ENCODE data around the gene STAU1. TPM values are rescaled to one million over a fixed set of nuclear protein-coding genes. Genes with fewer than 3 reads are reported as not detected.
A peak's percentile ranks its signal among the peaks of the same experiment; 100 is the strongest.
"Not testable (repeated sequence)": the region's sequence is repeated elsewhere in the genome, so short reads cannot be mapped to it uniquely, and the experiment has no call there.

Gene STAU1
- total RNA-seq, 2 experiments from 2014 or later = 61.4 to 65.8 TPM

DNA sequence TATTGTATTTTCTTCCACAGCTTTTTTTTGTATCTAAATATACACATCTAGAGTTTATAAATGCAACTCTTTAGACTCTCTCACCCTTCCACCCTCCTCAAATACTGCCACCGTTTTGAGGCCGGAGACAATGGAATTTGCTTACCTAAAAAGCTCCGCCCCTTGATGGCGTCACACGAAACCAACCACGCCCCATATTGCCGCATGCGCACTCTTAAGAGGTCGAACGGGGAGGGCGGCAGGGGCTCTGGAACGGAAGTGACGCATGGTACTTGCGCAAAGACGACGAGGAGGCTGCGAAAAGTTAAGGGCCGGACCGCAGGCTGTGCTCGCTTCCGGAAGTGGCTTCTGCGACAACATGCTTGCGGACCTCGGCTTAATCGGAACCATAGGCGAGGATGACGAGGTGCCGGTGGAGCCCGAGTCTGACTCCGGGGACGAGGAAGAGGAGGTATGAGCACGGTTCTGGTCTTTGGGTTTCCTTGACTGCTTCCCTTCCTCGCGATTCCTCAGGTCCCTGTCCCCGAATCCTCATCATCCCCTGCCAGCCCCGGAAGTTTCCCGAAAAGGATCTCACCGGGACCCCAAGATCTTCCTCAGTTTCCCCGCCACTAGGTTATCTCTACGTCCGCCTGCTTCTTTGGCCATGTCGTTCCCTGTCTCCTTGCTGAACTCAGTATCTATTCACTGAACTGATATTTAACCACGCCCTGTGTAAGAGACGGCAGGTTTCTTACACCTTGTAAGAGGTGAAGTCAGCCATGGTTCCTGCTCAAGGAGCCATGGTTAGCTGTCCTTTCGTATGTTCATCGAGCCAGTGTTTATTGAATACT is 31.2 kb upstream of the STAU1 start, which contains the start of gene DDX27:
TSS of gene DDX27 (plus strand) at position 326 of the 833 bp plus-strand sequence. CDS start at position 359, 33 bp downstream.
- peak within 1 kb of the TSS; percentile 85 to 91 for H3K27ac ChIP-seq (ENCODE audit: low read depth in 1 of 2, low read length in 2 of 2)
- peaks cover 24% of the 10 kb centered on the region for H3K4me1 Mint-ChIP-seq (ENCODE audit: low read depth)
- TF ChIP-seq, protein P1, sequence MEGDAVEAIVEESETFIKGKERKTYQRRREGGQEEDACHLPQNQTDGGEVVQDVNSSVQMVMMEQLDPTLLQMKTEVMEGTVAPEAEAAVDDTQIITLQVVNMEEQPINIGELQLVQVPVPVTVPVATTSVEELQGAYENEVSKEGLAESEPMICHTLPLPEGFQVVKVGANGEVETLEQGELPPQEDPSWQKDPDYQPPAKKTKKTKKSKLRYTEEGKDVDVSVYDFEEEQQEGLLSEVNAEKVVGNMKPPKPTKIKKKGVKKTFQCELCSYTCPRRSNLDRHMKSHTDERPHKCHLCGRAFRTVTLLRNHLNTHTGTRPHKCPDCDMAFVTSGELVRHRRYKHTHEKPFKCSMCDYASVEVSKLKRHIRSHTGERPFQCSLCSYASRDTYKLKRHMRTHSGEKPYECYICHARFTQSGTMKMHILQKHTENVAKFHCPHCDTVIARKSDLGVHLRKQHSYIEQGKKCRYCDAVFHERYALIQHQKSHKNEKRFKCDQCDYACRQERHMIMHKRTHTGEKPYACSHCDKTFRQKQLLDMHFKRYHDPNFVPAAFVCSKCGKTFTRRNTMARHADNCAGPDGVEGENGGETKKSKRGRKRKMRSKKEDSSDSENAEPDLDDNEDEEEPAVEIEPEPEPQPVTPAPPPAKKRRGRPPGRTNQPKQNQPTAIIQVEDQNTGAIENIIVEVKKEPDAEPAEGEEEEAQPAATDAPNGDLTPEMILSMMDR (IDR thresholded peaks at IDR 0.05) = no peak
- peaks cover 29% of the 10 kb centered on the region for H3K36me3 ChIP-seq (ENCODE audit: insufficient read depth, low read length)
- no peaks in the 10 kb centered on the region for H3K27me3 ChIP-seq (ENCODE audit: control insufficient read depth in 1 of 2, insufficient read depth in 2 of 2, low read length in 2 of 2)
- H3K9me3 ChIP-seq (ENCODE audit: control insufficient read depth in 1 of 2, insufficient read depth in 1 of 2, low read length in 2 of 2) = no peaks in the 10 kb centered on the region
- ChIA-PET CTCF (interaction anchor here (0.6 to 4.4 kb wide), 3 partner anchors 41 to 1690 kb away, joined by 3 to 52 read pairs (median 3); no protein-coding TSS in a partner anchor), POLR2A (interaction anchor here (0.5 to 1.7 kb wide), 15 partner anchors 9 to 182 kb away, joined by 3 to 33 read pairs (median 4); partner anchors contain the start of genes STAU1 and ZNFX1)
- peaks cover 41% of the 10 kb centered on the region for H3K36me3 Mint-ChIP-seq (ENCODE audit: low read depth)
- H3K4me3 Mint-ChIP-seq = peak within 1 kb of the TSS; percentile 86
- no peaks in the 10 kb centered on the region for H3K9me3 Mint-ChIP-seq
- peaks cover 33% of the 10 kb centered on the region for H3K4me1 ChIP-seq (ENCODE audit: insufficient read depth, low read length)
- ATAC-seq (ENCODE audit: poor library complexity) (peak; percentile 84), DNase-seq (peak; percentile 90 to 99 (median 96))
- H3K4me3 ChIP-seq (ENCODE audit: low read length) = peak within 1 kb of the TSS; percentile 79
- intact Hi-C loops (cut with DNase I, micrococcal nuclease) = loop anchor here (1.0 to 5.0 kb wide), 5 partner anchors 32 to 1513 kb away; partner anchors contain the start of genes ZNFX1 (in 2 of the 2), CSE1L (in 1 of the 2) and PARD6B (in 1 of the 2)
- no peaks in the 10 kb centered on the region for H3K27me3 Mint-ChIP-seq
- H3K27ac Mint-ChIP-seq = peak within 1 kb of the TSS; percentile 87

DNA sequence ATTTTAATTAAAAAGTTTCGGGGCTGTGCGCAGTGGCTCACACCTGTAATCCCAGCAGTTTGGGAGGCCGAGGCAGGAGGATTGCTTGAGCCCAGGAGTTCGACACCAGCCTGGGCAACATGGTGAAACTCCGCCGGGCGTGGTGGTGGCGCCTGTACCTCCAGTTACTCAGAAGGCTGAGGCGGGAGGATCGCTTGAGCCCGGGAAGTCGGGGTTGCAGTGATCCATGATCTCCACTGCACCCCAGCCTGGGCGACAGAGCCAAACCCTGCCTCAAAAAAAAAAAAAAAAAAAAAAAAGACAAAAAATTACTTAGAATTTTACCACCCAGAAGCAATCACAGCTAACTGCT is 30.6 kb upstream of the STAU1 start:
- peaks cover 33% of the 10 kb centered on the region for H3K4me1 ChIP-seq (ENCODE audit: insufficient read depth, low read length)
- peak overlapping the region; percentile 87 for H3K27ac Mint-ChIP-seq
- H3K4me3 Mint-ChIP-seq = peak overlapping the region; percentile 86
- ChIA-PET POLR2A (interaction anchor here (0.7 to 1.7 kb wide), 13 partner anchors 8 to 181 kb away, joined by 3 to 33 read pairs (median 4); partner anchors contain the start of genes STAU1 and ZNFX1), CTCF (interaction anchor here (0.7 to 4.4 kb wide), 2 partner anchors 42 to 85 kb away, joined by 3 to 52 read pairs; no protein-coding TSS in a partner anchor)
- not testable (repeated sequence) for ATAC-seq (ENCODE audit: poor library complexity); H3K27me3 ChIP-seq (ENCODE audit: control insufficient read depth in 1 of 2, insufficient read depth in 2 of 2, low read length in 2 of 2); H3K9me3 ChIP-seq (ENCODE audit: control insufficient read depth in 1 of 2, insufficient read depth in 1 of 2, low read length in 2 of 2); H3K27me3 Mint-ChIP-seq; H3K9me3 Mint-ChIP-seq
- H3K4me1 Mint-ChIP-seq (ENCODE audit: low read depth) = peaks cover 24% of the 10 kb centered on the region
- peak in 5 of 14 experiments; percentile 9 to 60 (median 21) for DNase-seq
- H3K36me3 ChIP-seq (ENCODE audit: insufficient read depth, low read length) = peaks cover 23% of the 10 kb centered on the region
- intact Hi-C loops (cut with DNase I, micrococcal nuclease) = loop anchor here (1.0 to 5.0 kb wide), 5 partner anchors 31 to 1514 kb away; partner anchors contain the start of genes ZNFX1 (in 2 of the 2), CSE1L (in 1 of the 2) and PARD6B (in 1 of the 2)
- H3K4me3 ChIP-seq (ENCODE audit: low read length) = peak overlapping the region; percentile 79
- peak overlapping the region in 1 of 2 donors; percentile 85 for H3K27ac ChIP-seq (ENCODE audit: low read depth in 1 of 2, low read length in 2 of 2)
- peaks cover 35% of the 10 kb centered on the region for H3K36me3 Mint-ChIP-seq (ENCODE audit: low read depth)

DNA sequence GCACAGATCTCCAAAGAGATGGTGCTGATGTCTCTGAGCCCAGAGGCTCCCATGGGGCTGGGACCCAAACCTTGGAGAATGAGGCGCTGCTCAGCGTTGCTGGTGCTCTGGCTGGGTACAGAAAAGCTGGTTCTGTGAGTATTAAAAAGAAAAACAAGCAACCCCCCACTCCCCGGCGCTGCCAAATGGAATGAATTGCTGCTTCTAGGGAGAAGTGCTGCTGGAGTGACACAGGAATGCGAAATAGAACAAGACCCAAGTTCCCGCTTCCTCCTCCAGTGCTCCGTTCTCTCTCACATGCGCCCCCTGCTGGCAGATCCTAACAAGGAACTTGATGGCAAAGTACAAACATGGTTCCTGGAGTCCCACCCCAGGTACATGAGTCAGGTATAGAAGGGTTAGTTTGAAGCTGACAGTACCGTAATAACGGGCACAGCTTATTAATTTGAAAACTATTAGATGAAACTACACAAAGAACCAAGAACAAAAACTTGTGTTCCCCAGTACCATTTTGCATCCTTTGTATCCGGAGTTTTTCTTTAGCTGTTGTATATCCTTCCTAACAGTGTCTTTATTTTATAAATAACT is 29.0 kb upstream of the STAU1 start:
- ATAC-seq (ENCODE audit: poor library complexity) (peak; percentile 38), DNase-seq (peak; percentile 84 to 98 (median 92))
- Mint-ChIP-seq H3K4me3 (peak overlapping the region; percentile 71), H3K36me3 (ENCODE audit: low read depth) (peaks cover 24% of the 10 kb centered on the region), H3K9me3 (no peaks in the 10 kb centered on the region), H3K27me3 (no peaks in the 10 kb centered on the region), H3K27ac (peak overlapping the region; percentile 80), H3K4me1 (ENCODE audit: low read depth) (peaks cover 24% of the 10 kb centered on the region)
- ChIA-PET POLR2A (interaction anchor here (1.6 to 2.4 kb wide), 3 partner anchors 29 to 84 kb away, joined by 4 to 13 read pairs (median 7); partner anchors contain the start of gene STAU1), CTCF (interaction anchor here (0.6 to 4.4 kb wide), 25 partner anchors 16 to 1741 kb away, joined by 3 to 52 read pairs (median 4); partner anchors contain the start of genes CSE1L, DPM1 and MOCS3)
- Histone ChIP-seq H3K4me1 (ENCODE audit: insufficient read depth, low read length) (peaks cover 33% of the 10 kb centered on the region), H3K27ac (ENCODE audit: low read depth in 1 of 2, low read length in 2 of 2) (no peak overlapping the region), H3K36me3 (ENCODE audit: insufficient read depth, low read length) (peaks cover 10% of the 10 kb centered on the region), H3K4me3 (ENCODE audit: low read length) (no peak overlapping the region), H3K27me3 (ENCODE audit: control insufficient read depth in 1 of 2, insufficient read depth in 2 of 2, low read length in 2 of 2) (no peaks in the 10 kb centered on the region), H3K9me3 (ENCODE audit: control insufficient read depth in 1 of 2, insufficient read depth in 1 of 2, low read length in 2 of 2) (no peaks in the 10 kb centered on the region)
- TF ChIP-seq, protein P1 (IDR thresholded peaks at IDR 0.05) = peak; percentile 81
- intact Hi-C loops (cut with DNase I, micrococcal nuclease) = loop anchor here (1.0 to 5.0 kb wide), 4 partner anchors 84 to 1515 kb away; partner anchors contain the start of genes CSE1L (in 2 of the 2) and PARD6B (in 1 of the 2)

Measured in CD4-positive, alpha-beta T cell (primary cell).